ENCODE data around the gene STIM1.
"Not testable (repeated sequence)": the region's sequence is repeated elsewhere in the genome, so short reads cannot be mapped to it uniquely, and the experiment has no call there.

Gene STIM1

DNA sequence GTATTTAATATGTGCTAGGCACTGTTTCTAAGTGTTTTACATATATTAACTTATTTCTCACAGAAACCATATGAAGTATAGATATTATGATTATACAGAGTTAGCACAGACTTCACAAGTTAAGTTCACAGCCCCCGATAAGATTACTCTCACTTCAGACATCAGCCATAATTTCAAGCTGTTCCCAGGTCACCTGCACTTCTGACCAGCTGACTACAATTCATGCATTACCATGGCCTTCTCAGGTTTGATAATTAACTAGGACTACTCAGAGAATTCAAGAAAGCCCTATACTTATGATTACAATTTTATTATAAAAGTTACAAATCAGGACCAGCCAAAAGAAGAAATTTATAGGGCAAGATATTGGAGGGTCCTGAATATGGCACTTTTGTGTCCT, 170.9 kb downstream of the STIM1 start:
- no peak for DNase-seq (ENCODE audit: low spot score)

DNA sequence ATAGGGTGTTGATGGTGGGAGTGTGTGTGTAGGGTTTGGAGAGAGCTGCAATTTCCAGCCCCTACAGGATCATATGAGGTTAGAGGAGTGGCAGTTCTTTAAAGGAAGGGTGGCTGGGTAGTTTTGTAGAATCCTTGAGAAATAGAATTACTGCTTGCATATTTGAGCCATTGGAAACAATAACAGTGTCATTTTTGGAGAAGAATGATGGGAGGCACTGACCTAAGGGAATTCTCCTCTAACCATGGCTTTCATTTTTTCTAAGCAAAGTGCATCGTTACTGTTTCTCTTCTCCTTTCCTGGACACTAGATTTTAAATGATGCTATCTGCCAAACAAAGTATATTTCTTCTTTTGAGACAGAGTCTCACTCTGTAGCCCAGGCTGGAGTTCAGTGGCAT, 172.3 kb downstream of the STIM1 start:
- DNase-seq (ENCODE audit: low spot score) = no peak

DNA sequence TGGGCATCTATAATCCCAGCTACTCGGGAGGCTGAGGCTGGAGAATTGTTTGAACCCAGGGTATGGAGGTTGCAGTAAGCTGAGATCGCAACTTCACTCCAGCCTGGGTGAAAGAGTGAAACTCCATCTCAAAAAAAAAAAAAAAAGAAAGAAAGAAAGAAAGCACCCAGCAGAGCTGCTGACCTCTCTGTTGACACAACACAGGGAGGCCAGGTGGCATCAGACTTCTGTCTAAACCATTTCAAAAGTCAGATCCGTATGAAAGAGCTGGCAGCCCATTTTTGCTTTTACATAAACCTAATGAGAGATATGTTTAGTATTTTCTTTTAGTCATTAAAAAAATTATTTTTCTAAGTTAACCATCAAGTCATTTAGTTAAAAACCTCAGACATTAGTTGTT, 174.7 kb downstream of the STIM1 start:
- no peak for DNase-seq (ENCODE audit: low spot score)

DNA sequence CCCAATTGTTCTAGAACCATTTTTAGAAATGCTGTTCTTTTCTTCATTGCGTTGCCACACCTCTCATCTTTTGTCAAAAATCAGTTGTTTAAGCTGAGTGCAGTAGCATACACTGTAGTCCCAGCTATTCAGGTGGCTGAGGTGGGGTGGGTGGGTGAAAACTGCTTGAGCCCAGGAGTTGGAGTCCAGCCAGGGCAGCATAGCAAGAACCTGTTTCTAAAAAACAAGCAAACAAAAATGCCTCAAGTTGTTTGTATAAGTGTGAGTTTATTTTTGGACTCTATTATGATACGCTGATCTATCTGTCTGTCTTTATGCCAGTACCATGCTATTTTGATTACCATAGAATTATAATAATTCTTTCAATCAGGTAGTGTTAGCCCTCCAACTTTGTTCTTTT, 176.6 kb downstream of the STIM1 start:
- no peak for DNase-seq (ENCODE audit: low spot score)

DNA sequence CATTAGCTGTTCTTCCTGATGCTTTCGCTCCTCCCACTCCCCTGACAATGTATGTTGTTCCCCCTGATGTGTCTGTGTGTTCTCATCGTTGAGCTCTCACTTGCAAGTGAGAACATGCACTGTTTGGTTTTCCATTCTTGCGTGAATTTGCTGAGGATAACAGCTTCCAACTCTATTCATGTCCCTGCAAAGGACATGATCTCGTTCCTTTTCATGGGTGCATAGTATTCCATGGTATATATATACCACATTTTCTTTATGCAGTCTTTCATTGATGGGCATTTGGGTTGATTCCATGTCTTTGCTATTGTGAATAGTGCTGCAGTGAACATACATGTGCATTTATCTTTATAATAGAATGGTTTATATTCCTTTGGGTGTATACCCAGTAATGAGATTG, 180.5 kb downstream of the STIM1 start:
- DNase-seq (ENCODE audit: low spot score) = no peak

DNA sequence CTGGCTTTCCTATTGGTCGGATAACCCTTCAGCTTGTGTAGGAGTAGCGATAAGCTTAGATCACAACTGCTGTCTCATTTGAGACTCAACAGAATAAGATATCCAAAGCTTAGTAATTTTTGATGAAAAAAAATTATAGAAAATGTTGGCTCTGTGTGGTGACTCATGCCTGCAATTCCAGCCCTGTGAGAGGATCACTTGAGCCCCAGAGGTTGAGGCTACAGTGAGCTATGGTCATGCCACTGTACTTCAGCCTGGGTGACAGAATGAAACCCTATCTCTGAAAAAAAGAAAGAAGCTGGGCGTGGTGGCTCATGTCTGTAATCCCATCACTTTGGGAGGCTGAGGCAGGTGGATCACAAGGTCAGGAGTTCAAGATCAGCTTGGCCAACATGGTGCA, 183.5 kb downstream of the STIM1 start:
- DNase-seq (ENCODE audit: low spot score) = no peak

DNA sequence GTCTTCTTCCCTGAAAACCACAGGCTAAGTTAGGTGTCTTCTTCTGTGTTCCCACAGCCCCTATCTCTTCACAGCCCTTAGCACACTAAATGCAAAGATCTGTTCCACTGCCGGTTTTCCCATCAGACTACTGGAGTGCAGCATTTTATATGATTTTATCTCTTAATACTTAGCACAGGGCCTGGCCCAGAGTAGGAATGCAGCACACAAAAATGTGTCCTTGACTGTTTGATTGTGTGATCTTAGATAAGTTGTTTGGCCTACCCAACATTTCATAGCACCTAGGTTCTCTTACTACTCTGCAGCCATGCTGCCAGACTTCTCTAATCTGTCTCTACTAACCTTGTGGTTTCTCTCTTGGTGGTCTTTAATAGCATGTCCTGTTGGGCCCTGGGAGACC, 185.0 kb downstream of the STIM1 start:
- no peak for DNase-seq (ENCODE audit: low spot score)

DNA sequence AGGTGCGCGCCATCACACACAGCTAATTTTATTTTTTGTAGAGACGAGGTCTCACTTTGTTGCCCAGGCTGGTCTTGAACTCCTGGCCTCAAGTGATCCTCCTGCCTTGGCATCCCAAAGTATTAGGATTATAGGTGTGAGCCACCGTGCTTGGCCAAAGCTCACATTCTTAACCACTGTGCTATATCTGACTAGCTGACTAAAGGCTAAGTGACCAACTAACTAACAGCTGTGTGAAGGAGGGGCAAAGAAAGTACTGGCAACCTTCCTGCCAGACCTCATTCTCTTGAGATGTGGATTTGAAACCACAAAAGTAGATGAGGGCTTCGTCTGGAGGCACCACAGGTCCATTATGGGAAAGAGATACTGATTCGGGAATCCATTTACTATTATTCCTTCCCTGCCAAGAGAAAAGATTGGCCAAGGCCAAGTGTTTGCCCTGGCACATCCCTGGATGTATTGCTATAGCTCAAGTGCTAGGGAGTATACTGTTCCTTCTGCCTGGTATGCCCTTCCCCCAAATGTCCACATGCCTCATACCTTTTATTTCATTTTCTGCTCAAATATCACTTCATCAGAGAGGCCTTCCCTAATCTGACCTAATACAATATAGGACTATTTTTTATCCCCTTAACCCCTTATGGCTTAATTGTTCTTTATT, 186.4 kb downstream of the STIM1 start:
- DNase-seq (ENCODE audit: low spot score) = no peak

DNA sequence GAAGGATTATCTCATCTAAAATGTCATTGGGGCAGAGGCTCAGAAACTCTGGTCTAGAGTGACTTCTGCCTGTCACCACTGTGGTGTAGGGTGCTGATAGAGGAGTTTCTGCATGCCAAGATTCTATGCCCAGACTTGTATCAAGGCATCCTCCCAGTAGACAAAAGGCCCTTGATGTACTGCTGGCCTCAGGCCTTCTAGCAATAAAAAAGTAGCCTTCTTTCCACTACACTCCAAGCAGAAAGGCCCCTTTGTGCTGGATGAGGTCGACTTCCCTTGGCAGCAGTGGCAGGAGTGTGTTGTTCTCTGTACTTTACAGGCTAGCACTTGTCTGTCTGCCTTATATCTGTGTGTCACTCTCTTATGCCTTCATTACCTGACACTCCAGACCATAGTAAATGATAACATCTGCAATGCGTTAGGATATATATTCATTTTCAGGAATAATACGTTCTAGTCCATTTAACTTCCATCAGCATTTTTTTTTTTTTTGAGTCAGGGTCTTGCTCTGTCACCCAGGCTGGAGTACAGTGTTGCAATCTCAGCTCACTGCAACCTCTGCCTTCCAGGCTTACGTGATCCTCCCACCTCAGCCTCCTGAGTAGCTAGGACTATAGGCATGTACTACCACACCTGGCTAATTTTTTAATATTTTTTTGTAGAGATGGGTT, 189.6 kb downstream of the STIM1 start:
- DNase-seq (ENCODE audit: low spot score) = no peak

DNA sequence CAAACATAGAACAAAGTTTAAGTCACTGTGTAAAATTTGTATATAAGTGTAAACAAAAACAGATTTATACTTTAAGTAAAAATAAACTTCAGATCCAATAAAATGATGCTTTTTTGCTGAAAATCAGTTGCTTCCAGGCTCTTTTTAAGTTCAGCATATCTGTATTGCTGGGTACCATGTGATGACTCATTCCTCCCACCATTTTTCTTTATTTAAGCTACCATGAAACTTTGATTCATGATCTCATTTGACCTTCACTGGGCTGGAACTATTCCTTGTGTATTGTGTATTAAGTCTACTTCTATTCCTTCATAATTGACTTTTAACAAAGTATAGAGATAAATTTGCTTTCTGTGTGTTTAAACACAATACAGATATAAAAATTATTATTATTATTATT, 192.9 kb downstream of the STIM1 start:
- no peak for DNase-seq (ENCODE audit: low spot score)

DNA sequence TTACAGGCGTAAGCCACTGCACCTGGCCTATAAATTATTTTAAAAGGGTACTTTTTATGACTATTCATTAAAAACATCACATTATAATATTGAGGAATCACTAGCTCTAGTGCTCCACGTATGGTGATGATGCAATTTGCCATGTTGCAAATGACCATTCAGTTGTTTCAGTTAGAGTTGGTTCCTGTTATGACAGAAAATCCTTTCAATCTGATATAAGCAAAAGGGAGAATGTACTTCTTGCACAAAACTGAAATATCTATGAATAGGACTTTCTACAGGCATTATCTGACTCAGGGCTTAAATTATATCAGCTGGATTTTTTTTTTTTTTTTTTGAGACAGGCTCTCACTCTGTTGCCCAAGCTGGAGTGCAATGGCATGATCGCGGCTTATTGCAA, 193.5 kb downstream of the STIM1 start:
- no peak for DNase-seq (ENCODE audit: low spot score)

DNA sequence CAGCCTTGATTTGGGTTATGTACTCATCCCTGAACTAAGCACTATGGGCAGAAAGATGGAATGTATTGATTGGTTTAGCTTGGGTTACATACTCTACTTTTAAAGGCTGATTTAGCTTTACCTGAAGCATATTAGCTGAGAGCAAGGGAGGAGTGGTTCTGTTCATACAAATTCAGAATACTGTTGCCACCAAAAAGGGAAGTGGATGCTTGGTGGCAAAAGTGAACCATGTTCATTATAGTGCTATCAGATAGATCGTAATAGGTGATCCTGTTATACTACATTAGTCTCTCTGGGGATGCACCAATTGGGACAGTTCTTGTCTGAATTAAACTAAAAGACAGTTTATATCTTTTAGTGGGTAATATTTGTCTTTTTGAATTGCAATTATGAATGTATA, 194.7 kb downstream of the STIM1 start:
- no peak for DNase-seq (ENCODE audit: low spot score)

DNA sequence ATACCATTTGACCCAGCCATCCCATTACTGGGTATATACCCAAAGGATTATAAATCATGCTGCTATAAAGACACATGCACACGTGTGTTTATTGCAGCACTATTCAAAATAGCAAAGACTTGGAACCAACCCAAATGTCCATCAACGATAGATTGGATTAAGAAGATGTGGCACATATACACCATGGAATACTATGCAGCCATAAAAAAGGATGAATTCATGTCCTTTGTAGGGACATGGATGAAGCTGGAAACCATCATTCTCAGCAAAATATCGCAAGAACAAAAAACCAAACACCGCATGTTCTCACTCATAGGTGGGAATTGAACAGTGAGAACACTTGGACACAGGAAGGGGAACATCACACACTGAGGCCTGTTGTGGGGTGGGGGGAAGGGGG, 197.7 kb downstream of the STIM1 start:
- DNase-seq (ENCODE audit: low spot score) = not testable (repeated sequence)

DNA sequence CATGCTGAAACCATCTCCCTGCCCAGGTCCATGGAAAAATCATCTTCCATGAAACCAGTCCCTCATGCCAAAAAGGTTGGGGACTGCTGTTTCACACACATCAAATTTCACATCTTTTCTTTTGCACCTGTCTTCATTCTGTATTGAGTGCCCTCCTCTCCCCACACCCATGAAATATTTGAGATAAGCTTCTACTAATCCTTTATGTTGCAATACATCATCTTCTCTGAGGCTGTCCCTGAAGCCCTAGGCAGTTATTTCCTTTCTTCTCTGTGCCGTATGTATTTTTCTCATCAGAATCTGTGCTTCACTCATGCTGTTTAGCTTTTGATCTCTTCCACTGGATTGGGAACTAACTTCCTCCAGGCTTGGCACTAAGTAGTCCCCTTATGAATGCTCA, 199.2 kb downstream of the STIM1 start:
- no peak for DNase-seq (ENCODE audit: low spot score)

DNA sequence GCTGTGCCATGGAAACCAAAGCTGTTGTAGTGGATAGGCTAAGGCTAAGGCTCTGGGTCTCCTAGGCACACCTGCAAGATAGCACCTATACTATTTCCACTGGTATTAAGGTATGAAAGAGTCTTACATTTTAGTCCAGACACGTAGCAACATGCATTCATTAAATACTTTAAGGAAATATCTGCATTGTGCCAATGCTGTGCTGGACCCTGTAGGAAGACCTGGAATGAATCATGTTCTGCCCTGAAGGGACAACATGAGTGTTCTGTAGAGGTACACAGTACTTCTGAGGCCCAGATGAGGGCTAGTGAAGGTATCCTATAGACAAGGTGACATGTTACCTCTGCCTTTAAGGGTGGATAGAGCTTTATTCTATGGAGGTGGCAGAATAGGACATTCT, 204.0 kb downstream of the STIM1 start:
- DNase-seq (ENCODE audit: low spot score) = no peak

DNA sequence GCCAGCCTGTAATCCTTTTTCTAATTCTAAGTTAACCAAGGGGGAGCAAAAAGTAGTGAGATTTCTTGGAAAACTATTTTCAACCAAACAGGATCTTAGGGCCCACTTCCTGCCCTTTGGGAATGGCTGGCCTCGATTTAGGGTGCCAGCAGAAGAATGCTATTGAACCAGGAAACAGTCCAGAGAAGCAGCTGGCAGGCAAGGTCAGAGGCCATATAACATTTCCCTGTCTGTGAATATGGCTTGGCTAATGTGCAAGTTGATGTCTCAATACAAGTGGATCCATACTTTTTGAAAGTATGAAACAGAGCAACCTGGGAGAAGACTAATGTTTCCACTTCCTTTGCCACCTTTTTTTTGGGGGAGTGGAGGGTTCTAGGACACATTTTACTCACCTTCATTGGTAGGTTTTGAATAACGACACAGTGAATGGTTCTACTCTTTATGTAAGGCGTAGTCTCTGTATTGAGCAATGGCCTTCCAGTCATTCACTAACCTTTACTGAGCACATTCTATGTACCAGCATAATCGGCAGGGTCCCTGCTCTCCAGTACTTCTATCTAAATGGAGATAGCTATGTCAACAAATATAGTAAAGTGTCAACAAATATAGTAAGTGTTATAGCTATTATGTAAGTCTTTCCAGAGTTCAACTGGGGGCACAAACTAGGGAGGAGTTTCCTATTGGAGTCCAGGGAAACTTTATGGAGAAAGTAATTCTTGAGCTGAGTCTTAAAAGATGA, 204.9 kb downstream of the STIM1 start:
- no peak for DNase-seq (ENCODE audit: low spot score)

DNA sequence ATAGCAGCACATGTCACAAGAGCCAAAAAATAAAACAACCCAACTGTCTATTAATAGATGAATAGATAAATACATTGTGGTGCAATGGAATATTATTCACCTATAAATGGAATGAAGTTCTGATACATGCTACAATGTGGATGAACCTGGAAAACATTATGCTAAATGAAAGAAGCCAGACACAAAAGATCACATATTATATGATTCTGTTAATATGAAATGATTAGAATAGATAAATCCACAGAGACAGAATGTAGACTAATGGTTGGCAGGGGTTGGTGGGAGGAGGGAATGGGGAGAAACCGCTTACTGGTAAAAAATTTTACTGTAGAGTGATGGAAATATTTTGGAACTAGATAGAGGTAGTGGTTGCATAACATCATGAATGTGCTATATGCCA, 206.2 kb downstream of the STIM1 start:
- DNase-seq (ENCODE audit: low spot score) = no peak

DNA sequence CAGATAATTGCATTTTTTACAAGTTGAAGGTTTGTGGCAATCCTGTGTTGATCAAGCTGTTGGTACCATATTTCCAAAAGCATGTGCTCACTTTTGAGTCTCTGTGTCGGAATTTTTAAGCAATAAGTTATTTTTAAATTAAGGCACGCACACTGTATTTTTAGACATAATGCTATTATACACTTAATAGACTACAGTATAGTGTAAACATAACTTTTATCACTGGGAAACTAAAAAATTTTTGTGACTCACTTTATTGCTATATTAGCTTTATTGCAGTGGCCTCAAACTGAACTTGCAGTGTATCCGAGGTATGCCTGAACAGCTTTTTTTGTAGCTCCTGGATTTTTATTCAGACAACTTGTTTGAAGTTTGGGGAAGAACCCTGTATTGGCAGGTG, 207.9 kb downstream of the STIM1 start:
- no peak for DNase-seq (ENCODE audit: low spot score)

DNA sequence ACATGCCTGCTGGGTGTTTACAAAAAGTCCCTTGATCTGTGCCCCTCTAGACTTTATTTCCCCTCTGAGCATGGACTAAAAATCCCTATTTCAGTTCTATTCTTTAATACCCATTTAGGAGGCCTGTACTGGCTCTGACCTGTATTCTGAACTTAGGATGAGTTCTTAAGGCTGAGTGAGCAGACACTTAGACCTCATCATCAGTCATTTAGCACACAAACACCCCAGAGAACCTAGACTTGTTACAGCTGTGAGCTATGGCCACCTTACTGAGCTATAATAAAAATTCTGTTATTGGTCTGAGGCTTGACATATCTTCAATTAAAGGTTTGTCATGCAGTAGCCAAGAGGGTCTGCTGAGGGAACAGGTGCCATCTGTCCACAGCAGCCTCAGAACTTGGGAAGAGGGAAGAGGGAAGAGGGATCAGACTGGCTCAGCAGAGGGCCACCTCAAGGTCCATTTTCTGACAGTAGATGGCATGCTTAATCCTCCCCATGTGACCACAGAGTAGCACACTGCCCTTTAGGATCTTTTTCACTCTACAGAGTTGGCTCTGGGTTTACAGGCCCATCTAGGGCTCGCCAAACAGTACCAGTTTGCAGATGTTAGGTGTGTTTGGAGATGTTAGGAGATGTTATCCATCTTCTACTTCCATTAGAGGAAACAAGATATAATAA, 209.0 kb downstream of the STIM1 start:
- DNase-seq (ENCODE audit: low spot score) = no peak

DNA sequence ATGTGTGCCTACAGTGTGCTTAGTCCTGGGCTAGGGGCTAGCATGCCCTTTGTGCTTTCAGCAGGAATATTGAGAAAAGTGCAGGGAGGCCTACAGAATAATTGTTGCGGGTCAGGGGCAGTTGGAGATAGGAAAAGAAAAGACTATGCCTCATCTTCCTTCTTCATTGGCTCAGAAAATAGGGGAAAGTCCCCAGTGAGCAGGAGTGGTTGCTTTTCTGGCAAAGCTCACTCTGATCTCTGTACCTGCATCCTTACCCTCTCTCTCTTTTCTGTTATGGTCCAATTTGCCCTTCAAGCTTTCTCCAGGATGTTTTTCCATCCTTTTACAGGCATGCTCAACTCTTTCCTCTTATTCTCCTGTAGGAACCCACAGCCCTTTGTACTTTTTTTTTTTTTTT, 209.6 kb downstream of the STIM1 start:
- DNase-seq (ENCODE audit: low spot score) = no peak

DNA sequence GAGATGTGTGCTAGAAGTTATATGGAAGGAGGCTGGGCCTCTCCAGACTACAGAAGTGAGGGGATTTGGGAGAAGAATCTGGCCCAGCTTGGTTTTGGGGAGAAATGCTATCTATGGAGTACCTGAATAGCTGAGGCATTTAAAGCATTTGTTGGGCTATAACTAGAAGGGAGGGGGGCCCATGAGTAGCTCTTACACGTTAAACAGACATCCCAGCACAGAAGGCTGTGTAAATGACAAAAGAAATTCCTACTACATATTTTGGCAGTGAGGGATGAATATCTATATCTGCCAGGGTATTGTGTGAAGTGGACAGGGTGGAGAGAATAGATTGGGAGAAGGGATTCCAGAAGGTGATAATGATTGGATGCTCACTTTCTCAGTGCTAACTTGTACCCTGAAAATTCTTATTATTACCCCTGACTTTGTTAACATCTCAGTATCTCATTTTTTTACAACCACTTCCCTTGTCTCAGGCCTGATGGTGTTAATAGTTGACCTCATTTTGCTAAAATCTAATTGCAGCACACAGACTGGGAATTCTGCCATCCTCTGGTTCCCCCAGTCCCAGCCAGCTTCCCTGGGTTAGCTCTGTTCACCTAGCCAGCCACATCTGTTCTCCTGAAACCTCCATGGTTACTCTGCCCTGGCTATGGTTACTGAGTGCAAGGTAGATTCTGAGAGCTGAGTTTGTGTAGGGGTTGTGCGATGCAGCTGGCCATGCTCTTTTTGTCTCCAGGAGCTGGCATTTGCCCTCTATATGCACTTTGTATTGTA, 210.3 kb downstream of the STIM1 start:
- no peak for DNase-seq (ENCODE audit: low spot score)

DNA sequence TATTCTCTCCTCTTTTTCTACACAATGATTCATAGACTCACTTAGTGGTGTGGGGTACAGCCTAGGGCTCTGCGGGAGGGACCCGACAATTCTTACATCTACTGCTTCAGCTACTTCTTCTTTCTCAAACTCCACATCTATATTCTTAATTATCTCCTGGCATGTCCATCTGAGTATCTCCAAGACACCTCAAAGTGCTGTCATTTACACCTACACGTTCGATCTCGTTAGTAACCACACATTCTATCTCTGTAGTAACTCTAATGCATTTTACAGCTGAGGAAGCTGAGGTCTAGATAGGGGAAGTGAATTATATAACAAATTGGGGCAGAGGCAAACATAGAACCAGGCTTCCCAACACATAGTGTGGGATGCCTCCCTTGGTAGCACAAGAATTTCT, 211.4 kb downstream of the STIM1 start:
- no peak for DNase-seq (ENCODE audit: low spot score)

Data from iPS-NIHi11 (cell line).